B cell (primary cell): ENCODE data around the gene SLC12A4.

ENCODE experiments used
- CTCF ChIP-seq: fragments of 200-600 bp; IDR thresholded peaks from one replicate; pipeline ENCODE4 v1.8.0; 2022; ENCODE audit warnings: antibody characterized with exemption, mild to moderate bottlenecking
- EZH2 ChIP-seq: IDR thresholded peaks from 2 replicates; pipeline ENCODE4 v1.6.1; 2012; ENCODE audit warnings: borderline replicate concordance, low read depth, mild to moderate bottlenecking, moderate library complexity, low read length; ENCODE audit not compliant: insufficient read depth, poor library complexity, severe bottlenecking

GRCh38 chr16:67922740-67923139 lies 45.7 kb downstream of the SLC12A4 start:
- TF ChIP-seq CTCF (no peak), EZH2 (no peak)
